SK-N-SH (cell line): ENCODE data around the gene COL21A1.

Source experiments
- TF ChIP-seq, protein P1 (sequence below): fragments of 200-600 bp; sonication (generic); IDR thresholded peaks from 2 replicates; pipeline ENCODE4 v1.6.1; 2017; ENCODE audit warnings: antibody characterized with exemption, mild to moderate bottlenecking, moderate library complexity
- TF ChIP-seq, protein P2 (sequence below): IDR thresholded peaks from 2 replicates; pipeline ENCODE4 v1.6.1; 2012; ENCODE audit warnings: mild to moderate bottlenecking, low read depth, low read length, moderate library complexity

DNA sequence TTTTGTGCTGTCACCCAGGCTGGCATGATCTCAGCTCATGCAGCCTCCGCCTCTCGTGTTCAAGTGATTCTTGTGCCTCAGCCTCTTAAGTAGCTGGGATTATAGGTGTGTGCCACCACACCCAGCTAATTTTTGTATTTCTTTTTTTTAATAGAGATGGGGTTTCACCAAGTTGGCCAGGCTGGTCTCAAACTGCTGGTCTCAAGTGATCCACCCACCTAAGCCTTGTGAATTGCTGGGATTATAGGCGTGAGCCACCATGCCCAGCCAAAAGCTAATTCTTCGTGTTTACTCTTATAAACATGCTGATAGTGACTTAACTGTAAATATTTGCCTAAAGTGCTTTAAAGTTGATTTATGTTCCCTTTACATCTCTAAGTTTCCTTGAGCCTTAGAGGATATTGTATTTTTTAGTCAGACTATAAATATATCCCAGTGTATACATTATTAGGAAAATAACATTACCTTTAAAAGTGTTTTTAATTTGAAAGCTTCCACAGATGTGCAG lies 91.7 kb downstream of the COL21A1 start:
- TF ChIP-seq, protein P1, sequence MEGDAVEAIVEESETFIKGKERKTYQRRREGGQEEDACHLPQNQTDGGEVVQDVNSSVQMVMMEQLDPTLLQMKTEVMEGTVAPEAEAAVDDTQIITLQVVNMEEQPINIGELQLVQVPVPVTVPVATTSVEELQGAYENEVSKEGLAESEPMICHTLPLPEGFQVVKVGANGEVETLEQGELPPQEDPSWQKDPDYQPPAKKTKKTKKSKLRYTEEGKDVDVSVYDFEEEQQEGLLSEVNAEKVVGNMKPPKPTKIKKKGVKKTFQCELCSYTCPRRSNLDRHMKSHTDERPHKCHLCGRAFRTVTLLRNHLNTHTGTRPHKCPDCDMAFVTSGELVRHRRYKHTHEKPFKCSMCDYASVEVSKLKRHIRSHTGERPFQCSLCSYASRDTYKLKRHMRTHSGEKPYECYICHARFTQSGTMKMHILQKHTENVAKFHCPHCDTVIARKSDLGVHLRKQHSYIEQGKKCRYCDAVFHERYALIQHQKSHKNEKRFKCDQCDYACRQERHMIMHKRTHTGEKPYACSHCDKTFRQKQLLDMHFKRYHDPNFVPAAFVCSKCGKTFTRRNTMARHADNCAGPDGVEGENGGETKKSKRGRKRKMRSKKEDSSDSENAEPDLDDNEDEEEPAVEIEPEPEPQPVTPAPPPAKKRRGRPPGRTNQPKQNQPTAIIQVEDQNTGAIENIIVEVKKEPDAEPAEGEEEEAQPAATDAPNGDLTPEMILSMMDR: no peak
- TF ChIP-seq, protein P2, sequence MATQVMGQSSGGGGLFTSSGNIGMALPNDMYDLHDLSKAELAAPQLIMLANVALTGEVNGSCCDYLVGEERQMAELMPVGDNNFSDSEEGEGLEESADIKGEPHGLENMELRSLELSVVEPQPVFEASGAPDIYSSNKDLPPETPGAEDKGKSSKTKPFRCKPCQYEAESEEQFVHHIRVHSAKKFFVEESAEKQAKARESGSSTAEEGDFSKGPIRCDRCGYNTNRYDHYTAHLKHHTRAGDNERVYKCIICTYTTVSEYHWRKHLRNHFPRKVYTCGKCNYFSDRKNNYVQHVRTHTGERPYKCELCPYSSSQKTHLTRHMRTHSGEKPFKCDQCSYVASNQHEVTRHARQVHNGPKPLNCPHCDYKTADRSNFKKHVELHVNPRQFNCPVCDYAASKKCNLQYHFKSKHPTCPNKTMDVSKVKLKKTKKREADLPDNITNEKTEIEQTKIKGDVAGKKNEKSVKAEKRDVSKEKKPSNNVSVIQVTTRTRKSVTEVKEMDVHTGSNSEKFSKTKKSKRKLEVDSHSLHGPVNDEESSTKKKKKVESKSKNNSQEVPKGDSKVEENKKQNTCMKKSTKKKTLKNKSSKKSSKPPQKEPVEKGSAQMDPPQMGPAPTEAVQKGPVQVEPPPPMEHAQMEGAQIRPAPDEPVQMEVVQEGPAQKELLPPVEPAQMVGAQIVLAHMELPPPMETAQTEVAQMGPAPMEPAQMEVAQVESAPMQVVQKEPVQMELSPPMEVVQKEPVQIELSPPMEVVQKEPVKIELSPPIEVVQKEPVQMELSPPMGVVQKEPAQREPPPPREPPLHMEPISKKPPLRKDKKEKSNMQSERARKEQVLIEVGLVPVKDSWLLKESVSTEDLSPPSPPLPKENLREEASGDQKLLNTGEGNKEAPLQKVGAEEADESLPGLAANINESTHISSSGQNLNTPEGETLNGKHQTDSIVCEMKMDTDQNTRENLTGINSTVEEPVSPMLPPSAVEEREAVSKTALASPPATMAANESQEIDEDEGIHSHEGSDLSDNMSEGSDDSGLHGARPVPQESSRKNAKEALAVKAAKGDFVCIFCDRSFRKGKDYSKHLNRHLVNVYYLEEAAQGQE: no peak
